Measurements from ENCODE around the gene LRRC41. TPM values are rescaled to one million over a fixed set of nuclear protein-coding genes. Genes with fewer than 3 reads are reported as not detected.
"Not testable (repeated sequence)": the region's sequence is repeated elsewhere in the genome, so short reads cannot be mapped to it uniquely, and the experiment has no call there.

The LRRC41 gene
- total and polyA plus RNA-seq, 7 donors, result 34.1 to 76.7 (median 53.7) TPM

- Histone ChIP-seq H3K27me3 (ENCODE audit: insufficient read depth in 3 of 3, low read length in 2 of 3) (no peaks in the 10 kb centered on the region), H3K9me3 (no peaks in the 10 kb centered on the region), H3K36me3 (ENCODE audit: insufficient read depth in 1 of 2, low read depth in 1 of 2) (no peaks in the 10 kb centered on the region), H3K4me3 (no peak overlapping the region), H3K27ac (no peak overlapping the region), H3K4me1 (no peaks in the 10 kb centered on the region)
- DNase-seq (no peak), ATAC-seq (peak in 1 of 4 donors; percentile 43)
- TF ChIP-seq CTCF (IDR thresholded peaks at IDR 0.05), result no peak
- WGBS, 3 donors, result 83 to 88% (median 86%) methylated on average over 9 of the region's 9 CpGs
- intact Hi-C loops (cut with DNase I), result no loop called here
Measured at GRCh38 chr1:46333300-46334029, 30.0 kb upstream of the LRRC41 start.

- H3K4me1 ChIP-seq; H3K9me3 ChIP-seq; H3K27me3 ChIP-seq (ENCODE audit: insufficient read depth in 3 of 3, low read length in 2 of 3); H3K4me3 ChIP-seq; H3K36me3 ChIP-seq (ENCODE audit: insufficient read depth in 1 of 2, low read depth in 1 of 2); intact Hi-C loops (cut with DNase I): not testable (repeated sequence)
- WGBS, 3 donors, result 50 to 74% (median 61%) methylated on average over 24 of the region's 24 CpGs
- ATAC-seq (peak in 2 of 4 donors; percentile 72 to 89), DNase-seq (peak in 1 of 2 donors; percentile 57)
- peak overlapping the region; percentile 46 for H3K27ac ChIP-seq
Measured at GRCh38 chr1:46331786-46332540, 28.5 kb upstream of the LRRC41 start.

GRCh38 chr1:46330381-46330780 lies 27.0 kb upstream of the LRRC41 start:
- H3K27me3 ChIP-seq (ENCODE audit: insufficient read depth in 3 of 3, low read length in 2 of 3); H3K27ac ChIP-seq; H3K36me3 ChIP-seq (ENCODE audit: insufficient read depth in 1 of 2, low read depth in 1 of 2); DNase-seq; ATAC-seq; H3K4me3 ChIP-seq; H3K4me1 ChIP-seq; intact Hi-C loops (cut with DNase I); H3K9me3 ChIP-seq: not testable (repeated sequence)
- 85 to 91% (median 88%) methylated on average over 2 of the region's 2 CpGs for WGBS, 3 donors

- 73 to 82% (median 76%) methylated on average over 5 to 6 of the region's 7 CpGs for WGBS, 3 donors
- intact Hi-C loops (cut with DNase I); ATAC-seq; H3K4me3 ChIP-seq; H3K27me3 ChIP-seq (ENCODE audit: insufficient read depth in 3 of 3, low read length in 2 of 3); H3K9me3 ChIP-seq; DNase-seq; H3K36me3 ChIP-seq (ENCODE audit: insufficient read depth in 1 of 2, low read depth in 1 of 2); H3K4me1 ChIP-seq; H3K27ac ChIP-seq: not testable (repeated sequence)
Measured at GRCh38 chr1:46329807-46330206, 26.4 kb upstream of the LRRC41 start.

GRCh38 chr1:46328182-46328581 lies 24.8 kb upstream of the LRRC41 start:
- H3K4me1 ChIP-seq; H3K27me3 ChIP-seq (ENCODE audit: insufficient read depth in 3 of 3, low read length in 2 of 3); H3K36me3 ChIP-seq (ENCODE audit: insufficient read depth in 1 of 2, low read depth in 1 of 2); H3K4me3 ChIP-seq; ATAC-seq; H3K27ac ChIP-seq; H3K9me3 ChIP-seq; DNase-seq; intact Hi-C loops (cut with DNase I): not testable (repeated sequence)
- WGBS, 3 donors, result 90 to 95% (median 93%) methylated on average over 7 of the region's 7 CpGs

GRCh38 chr1:46325285-46326076 lies 22.1 kb upstream of the LRRC41 start:
- 88 to 91% (median 89%) methylated on average over 11 of the region's 11 CpGs for WGBS, 3 donors
- intact Hi-C loops (cut with DNase I); H3K4me3 ChIP-seq; H3K36me3 ChIP-seq (ENCODE audit: insufficient read depth in 1 of 2, low read depth in 1 of 2); H3K27ac ChIP-seq; H3K4me1 ChIP-seq; ATAC-seq; H3K27me3 ChIP-seq (ENCODE audit: insufficient read depth in 3 of 3, low read length in 2 of 3); H3K9me3 ChIP-seq: not testable (repeated sequence)
- peak in 1 of 2 donors; percentile 9 for DNase-seq

GRCh38 chr1:46322191-46322590 lies 18.8 kb upstream of the LRRC41 start:
- H3K27me3 ChIP-seq (ENCODE audit: insufficient read depth in 3 of 3, low read length in 2 of 3); H3K9me3 ChIP-seq; intact Hi-C loops (cut with DNase I); ATAC-seq; H3K4me3 ChIP-seq; H3K27ac ChIP-seq; H3K4me1 ChIP-seq; H3K36me3 ChIP-seq (ENCODE audit: insufficient read depth in 1 of 2, low read depth in 1 of 2); DNase-seq: not testable (repeated sequence)
- WGBS, 3 donors, result 89 to 91% (median 91%) methylated on average over 6 of the region's 6 CpGs

- H3K9me3 ChIP-seq; H3K27me3 ChIP-seq (ENCODE audit: insufficient read depth in 3 of 3, low read length in 2 of 3); H3K4me3 ChIP-seq; DNase-seq; H3K27ac ChIP-seq; ATAC-seq; intact Hi-C loops (cut with DNase I); H3K4me1 ChIP-seq: not testable (repeated sequence)
- WGBS, 3 donors, result 75 to 79% (median 77%) methylated on average over 11 to 12 of the region's 13 CpGs
- peaks cover 6 to 28% of the 10 kb centered on the region in 2 donors for H3K36me3 ChIP-seq (ENCODE audit: insufficient read depth in 1 of 2, low read depth in 1 of 2)
Measured at GRCh38 chr1:46319960-46320914, 16.8 kb upstream of the LRRC41 start.

GRCh38 chr1:46319301-46319700 lies 15.9 kb upstream of the LRRC41 start:
- H3K27me3 ChIP-seq (ENCODE audit: insufficient read depth in 3 of 3, low read length in 2 of 3); intact Hi-C loops (cut with DNase I); DNase-seq; H3K4me3 ChIP-seq; H3K27ac ChIP-seq; H3K9me3 ChIP-seq; H3K4me1 ChIP-seq: not testable (repeated sequence)
- peak in 2 of 4 donors; percentile 24 for ATAC-seq
- H3K36me3 ChIP-seq (ENCODE audit: insufficient read depth in 1 of 2, low read depth in 1 of 2), result peaks cover 6 to 37% of the 10 kb centered on the region in 2 donors
- 83 to 89% (median 85%) methylated on average over 6 of the region's 6 CpGs for WGBS, 3 donors

Measured in psoas muscle (tissue), 8 donors.